HG03521 (cell line): ENCODE measurements around the gene ZIC3.
"Not testable (repeated sequence)": the region's sequence is repeated elsewhere in the genome, so short reads cannot be mapped to it uniquely, and the experiment has no call there.

Experiments
- ATAC-seq: cut with Tn5 transposase; IDR thresholded peaks from one replicate; pipeline ENCODE4 v1.9.1; 2021; ENCODE audit warnings: mild to moderate bottlenecking, moderate library complexity; ENCODE audit not compliant: unreplicated experiment

ZIC3 gene

GRCh38 chrX:137565921-137566745 lies at the start of gene ZIC3:
Gene ZIC3 (plus strand): TSS chrX:137566127. CDS start chrX:137566692, 565 bp downstream.
- ATAC-seq = no peak

DNA sequence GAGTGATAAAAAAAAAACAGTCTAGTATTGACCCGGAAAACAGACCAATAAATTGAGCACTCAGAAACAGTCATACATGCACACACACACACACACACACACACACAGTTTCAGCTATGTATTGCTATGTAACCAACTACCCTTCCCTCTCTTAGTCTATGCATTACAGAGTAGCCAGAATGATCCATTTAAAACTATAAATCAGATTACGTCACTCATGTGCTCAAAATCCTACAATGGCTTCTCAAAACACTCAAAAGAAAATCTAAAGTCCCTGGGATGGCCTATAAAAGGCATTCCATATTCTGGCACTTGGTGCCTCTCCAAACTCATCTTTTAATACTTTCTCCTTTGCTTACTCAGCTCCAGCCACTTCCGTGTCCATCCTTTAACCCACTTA lies 46.5 kb upstream of the ZIC3 start:
- ATAC-seq = no peak

GRCh38 chrX:137545711-137546651 lies 19.9 kb upstream of the ZIC3 start:
- ATAC-seq = no peak

GRCh38 chrX:137547291-137547690 lies 18.6 kb upstream of the ZIC3 start:
- ATAC-seq = no peak

DNA sequence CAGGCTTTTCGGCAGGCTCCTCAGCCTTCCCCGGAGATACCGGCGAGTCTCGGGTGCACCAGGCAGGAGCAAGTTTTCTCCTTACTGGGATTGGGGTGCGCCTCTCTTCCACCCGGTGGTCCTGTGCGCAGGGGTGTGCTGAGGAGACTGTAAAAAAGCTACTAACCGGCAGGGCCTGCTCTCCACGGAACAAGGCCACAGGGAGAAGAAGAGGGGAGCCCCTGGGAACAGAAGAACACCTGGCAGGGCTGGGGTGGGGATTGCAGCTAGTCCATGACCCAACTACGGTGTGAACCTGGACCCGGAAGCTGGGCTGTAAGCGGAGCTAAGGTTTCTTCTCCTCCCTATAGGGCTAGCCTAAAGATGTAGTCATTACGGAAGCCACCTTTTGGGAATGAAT lies 17.7 kb upstream of the ZIC3 start:
- ATAC-seq = no peak

GRCh38 chrX:137549073-137549472 lies 16.9 kb upstream of the ZIC3 start:
- ATAC-seq = no peak

GRCh38 chrX:137549851-137550664 lies 15.9 kb upstream of the ZIC3 start:
- ATAC-seq = no peak

- ATAC-seq = no peak
Observed at GRCh38 chrX:137550665-137551261, 15.2 kb upstream of the ZIC3 start.

DNA sequence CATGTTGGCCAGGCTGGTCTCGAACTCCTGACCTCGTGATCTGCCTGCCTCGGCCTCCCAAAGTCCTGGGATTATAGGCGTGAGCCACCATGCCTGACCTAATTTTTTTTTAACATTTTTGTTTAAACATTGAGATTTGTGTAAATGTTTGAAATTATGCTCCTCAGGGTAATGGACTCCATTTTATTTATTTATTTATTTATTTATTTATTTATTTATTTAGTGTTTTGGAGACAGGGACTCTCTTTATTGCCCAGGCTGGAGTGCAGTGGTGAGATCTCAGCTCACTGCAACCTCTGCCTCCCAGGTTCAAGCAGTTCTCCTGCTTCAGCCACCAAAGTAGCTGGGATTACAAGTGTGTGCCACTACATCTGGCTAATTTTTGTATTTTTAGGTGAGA lies 13.8 kb upstream of the ZIC3 start:
- not testable (repeated sequence) for ATAC-seq

DNA sequence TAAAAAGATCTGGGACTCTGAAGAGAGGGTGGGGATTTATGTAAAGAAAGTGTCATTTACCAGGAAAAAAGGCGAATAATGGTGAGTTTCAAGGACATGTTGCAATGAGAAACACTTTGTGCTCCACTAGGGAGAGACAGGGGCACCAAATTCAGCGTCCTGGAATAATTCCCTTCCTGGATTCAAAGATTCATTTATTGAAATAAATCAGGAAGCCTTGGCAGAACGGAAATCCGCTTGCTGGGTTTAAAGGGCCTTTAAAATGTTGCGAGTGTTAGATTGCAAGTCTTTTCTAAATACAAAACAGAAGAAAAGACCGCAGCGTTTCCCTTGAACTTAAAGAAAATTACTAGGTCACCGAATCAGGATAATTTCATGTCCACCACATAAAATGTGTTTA lies 3.8 kb upstream of the ZIC3 start:
- ATAC-seq = no peak

- no peak for ATAC-seq
Observed at GRCh38 chrX:137563681-137564651, 2.0 kb upstream of the ZIC3 start.

DNA sequence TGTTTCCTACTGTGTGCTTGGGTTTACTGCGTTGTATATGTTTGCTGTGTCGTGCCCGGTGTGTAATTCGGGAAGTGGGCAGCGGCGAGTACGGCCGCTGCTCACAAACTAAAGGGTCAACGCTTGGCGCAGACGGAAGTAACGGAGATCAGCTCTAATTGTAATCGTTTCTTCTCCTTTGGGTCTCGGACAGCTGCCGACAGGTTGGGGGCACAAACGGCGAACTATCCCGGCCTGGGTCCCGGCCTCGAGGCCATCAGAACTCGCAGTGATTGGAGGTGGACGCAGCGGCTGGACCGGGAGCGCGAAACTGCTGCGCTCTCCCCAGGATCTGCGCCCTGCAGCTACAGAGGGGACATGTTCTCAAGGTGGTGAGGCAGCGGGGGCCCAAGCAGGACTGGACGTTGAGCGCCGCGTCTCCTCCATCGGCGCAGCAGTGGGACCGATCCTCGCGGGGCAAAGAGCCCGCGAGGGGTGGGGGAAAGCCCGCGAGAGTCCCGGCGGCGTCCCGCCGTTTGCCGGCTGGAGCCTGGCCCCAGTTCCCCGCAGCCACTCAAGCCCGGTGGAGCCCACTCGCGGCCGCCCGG lies 516 bp upstream of the ZIC3 start:
- no peak for ATAC-seq

GRCh38 chrX:137566746-137567679 lies 1.1 kb downstream of the ZIC3 start:
- ATAC-seq = no peak

DNA sequence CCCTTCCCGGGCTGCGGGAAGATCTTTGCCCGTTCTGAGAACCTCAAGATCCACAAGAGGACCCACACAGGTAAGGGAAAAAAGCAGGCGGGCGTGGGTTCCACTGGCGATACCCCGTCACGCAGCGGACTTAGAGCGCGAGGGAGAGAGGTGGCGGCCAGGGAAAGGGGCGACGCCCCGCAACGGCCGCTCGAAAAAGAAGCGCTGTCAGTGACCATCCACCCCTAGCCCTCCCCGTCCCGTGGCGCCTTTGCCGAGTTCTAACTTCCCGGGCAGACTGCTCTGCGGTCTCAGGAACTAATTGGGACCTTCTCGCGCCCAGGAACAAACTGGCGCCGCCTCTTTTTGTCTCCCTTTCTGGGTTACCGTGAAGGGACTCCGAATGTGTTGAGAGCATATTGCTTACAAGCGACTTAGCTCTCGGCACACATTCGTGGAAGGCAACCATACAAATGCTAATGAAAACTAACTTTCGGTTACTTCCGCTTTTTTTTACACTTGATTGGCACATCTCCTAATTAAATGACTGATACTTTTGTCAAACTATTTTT lies 1.8 kb downstream of the ZIC3 start:
- ATAC-seq = no peak

GRCh38 chrX:137568741-137569469 lies 3.0 kb downstream of the ZIC3 start:
- no peak for ATAC-seq

DNA sequence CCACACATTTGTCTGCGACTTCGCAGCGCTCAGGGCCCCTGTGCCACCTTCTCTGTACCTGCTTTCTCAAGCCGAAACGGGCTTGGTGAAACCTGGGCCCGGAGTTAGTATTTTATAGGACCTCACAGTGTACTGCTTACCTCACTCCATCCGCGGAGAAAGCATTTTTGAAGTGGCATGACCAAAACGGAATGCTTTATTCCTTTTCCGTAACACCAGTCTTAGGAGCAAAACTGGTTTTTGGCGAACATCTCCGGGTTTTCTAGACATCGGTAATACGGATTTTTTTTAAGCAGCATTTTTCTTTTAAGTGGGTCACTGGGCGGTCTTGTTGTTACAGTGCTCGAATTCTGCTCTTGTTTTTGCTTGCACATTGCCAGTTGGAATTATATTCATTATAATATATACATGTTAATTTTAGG lies 3.6 kb downstream of the ZIC3 start:
- no peak for ATAC-seq
